Loucy (cell line): ENCODE measurements around the gene PGLYRP3.

Experiments
- CTCF ChIP-seq: fragments of 200-600 bp; sonication (generic); conservative IDR thresholded peaks from 2 replicates; pipeline ENCODE4 v1.5.1; 2014; ENCODE audit warnings: mild to moderate bottlenecking, antibody characterized with exemption, low read length
- EZH2phosphoT487 ChIP-seq: fragments of 200-600 bp; IDR thresholded peaks from 2 replicates; pipeline ENCODE4 v1.6.1; 2018; ENCODE audit warnings: antibody characterized with exemption, mild to moderate bottlenecking, moderate library complexity, borderline replicate concordance

GRCh38 chr1:153349363-153350320 is 36.9 kb upstream of the PGLYRP3 start:
- TF ChIP-seq CTCF (no peak), EZH2phosphoT487 (no peak)
